Tibial nerve (tissue), 4 donors: ENCODE measurements around the gene GNG12.

Experiments used
- EP300 ChIP-seq, 2 donors: sonication (generic); formaldehyde crosslinking; IDR thresholded peaks; one replicate each; pipeline ENCODE4 v1.6.1; 2017; ENCODE audit warnings: antibody characterized with exemption in 2 of 2, mild to moderate bottlenecking in 1 of 2
- POLR2A ChIP-seq, 2 donors: fragments of 450-650 bp; IDR thresholded peaks; one replicate each; pipeline ENCODE4 v1.6.1; 2017; ENCODE audit warnings: antibody characterized with exemption in 2 of 2, mild to moderate bottlenecking in 2 of 2, moderate library complexity in 2 of 2
- TF ChIP-seq, protein P1 (sequence below), 5 experiments: fragments of 200-600 bp in 3 of 5; fragments of 450-650 bp in 2 of 5; sonication (generic) in 3 of 5; IDR thresholded peaks; one replicate each; pipeline ENCODE4 v1.5.1; 2016 to 2019; ENCODE audit warnings: antibody characterized with exemption in 5 of 5, mild to moderate bottlenecking in 3 of 5, moderate library complexity in 2 of 5

DNA sequence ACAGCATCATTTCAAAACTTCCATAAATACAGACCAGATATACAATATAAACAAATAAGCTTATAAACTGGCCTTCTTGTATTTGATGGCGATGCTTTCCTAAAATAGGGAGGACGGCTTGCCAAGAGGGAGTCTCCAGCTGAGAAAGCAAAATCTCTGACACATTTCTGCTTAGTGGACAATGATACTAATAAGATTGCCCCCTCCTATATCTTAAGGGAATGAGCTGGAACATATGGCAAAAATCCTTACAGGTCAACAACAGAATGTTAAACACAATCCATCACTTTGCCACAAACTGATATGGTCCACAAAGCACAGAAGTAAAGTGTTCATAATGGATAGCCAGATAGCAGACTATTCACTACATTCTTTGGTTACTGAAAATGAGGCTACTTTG is 155.3 kb downstream of the GNG12 start:
- TF ChIP-seq, protein P1, sequence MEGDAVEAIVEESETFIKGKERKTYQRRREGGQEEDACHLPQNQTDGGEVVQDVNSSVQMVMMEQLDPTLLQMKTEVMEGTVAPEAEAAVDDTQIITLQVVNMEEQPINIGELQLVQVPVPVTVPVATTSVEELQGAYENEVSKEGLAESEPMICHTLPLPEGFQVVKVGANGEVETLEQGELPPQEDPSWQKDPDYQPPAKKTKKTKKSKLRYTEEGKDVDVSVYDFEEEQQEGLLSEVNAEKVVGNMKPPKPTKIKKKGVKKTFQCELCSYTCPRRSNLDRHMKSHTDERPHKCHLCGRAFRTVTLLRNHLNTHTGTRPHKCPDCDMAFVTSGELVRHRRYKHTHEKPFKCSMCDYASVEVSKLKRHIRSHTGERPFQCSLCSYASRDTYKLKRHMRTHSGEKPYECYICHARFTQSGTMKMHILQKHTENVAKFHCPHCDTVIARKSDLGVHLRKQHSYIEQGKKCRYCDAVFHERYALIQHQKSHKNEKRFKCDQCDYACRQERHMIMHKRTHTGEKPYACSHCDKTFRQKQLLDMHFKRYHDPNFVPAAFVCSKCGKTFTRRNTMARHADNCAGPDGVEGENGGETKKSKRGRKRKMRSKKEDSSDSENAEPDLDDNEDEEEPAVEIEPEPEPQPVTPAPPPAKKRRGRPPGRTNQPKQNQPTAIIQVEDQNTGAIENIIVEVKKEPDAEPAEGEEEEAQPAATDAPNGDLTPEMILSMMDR (IDR thresholded peaks at IDR 0.05) = no peak
- TF ChIP-seq POLR2A (IDR thresholded peaks at IDR 0.05) (no peak), EP300 (IDR thresholded peaks at IDR 0.05) (no peak)
